Activated CD4-positive, alpha-beta memory T cell treated with anti-CD3 and anti-CD28 coated beads for 36 hours (primary cell): ENCODE data around the gene CCDC152. TPM values are rescaled to one million over a fixed set of nuclear protein-coding genes. Genes with fewer than 3 reads are reported as not detected.

ENCODE experiments used
- CTCF ChIA-PET: fragments of 350-600 bp; sonication (Branson Sonifier 250); formaldehyde crosslinking; loops from one replicate; lab custom pipeline; 2021; ENCODE audit warnings: antibody characterized with exemption, inconsistent platforms; lab: Charles Lee
- POLR2A ChIA-PET: fragments of 350-600 bp; sonication (Branson Sonifier 250); formaldehyde crosslinking; loops from one replicate; lab custom pipeline; 2021; ENCODE audit warnings: antibody characterized with exemption; lab: Charles Lee
- DNase-seq: peaks from one replicate; pipeline ENCODE4 v3.0.0-alpha.2; 2020
- H3K27ac Mint-ChIP-seq: one replicate; pipeline ENCODE4 v1.8.0; 2021; ENCODE audit warnings: mixed read lengths
- H3K27me3 Mint-ChIP-seq: one replicate; pipeline ENCODE4 v1.8.0; 2021; ENCODE audit warnings: mixed read lengths
- H3K36me3 Mint-ChIP-seq: one replicate; pipeline ENCODE4 v1.8.0; 2021; ENCODE audit warnings: mixed read lengths
- H3K4me1 Mint-ChIP-seq: one replicate; pipeline ENCODE4 v1.8.0; 2021; ENCODE audit warnings: low read depth, mixed read lengths
- H3K4me3 Mint-ChIP-seq: one replicate; pipeline ENCODE4 v1.8.0; 2021; ENCODE audit warnings: mild to moderate bottlenecking, mixed read lengths
- H3K9me3 Mint-ChIP-seq: one replicate; pipeline ENCODE4 v1.8.0; 2021; ENCODE audit warnings: mixed read lengths
- intact Hi-C: fragments of 100-400 bp; cut with micrococcal nuclease; formaldehyde crosslinking; loops from one replicate; pipeline ENCODE4 v1.15.1; 2023
- total RNA-seq, 2 experiments: library from RNA; stranded (reverse); gene quantifications; one replicate each; pipeline ENCODE4 v1.2.3, GENCODE V29; 2021

Gene CCDC152
- total RNA-seq, 2 experiments from 2014 or later = 6.2 to 6.7 TPM

- Mint-ChIP-seq H3K36me3 (no peaks in the 10 kb centered on the region), H3K27ac (no peak overlapping the region), H3K4me1 (peaks cover 7% of the 10 kb centered on the region), H3K9me3 (no peaks in the 10 kb centered on the region), H3K4me3 (no peak overlapping the region), H3K27me3 (no peaks in the 10 kb centered on the region)
- DNase-seq = no peak
- CTCF ChIA-PET = interaction anchor here (0.8 to 1.9 kb wide), 3 partner anchors 15 to 168 kb away, joined by 3 to 6 read pairs (median 3); no protein-coding TSS in a partner anchor
- intact Hi-C loops = loop anchor here (10.0 kb wide), 1 partner anchor 314 kb away; no protein-coding TSS in a partner anchor
- POLR2A ChIA-PET = no interaction called here
Measured at GRCh38 chr5:42751044-42751443, 5.6 kb upstream of the CCDC152 start.

DNA sequence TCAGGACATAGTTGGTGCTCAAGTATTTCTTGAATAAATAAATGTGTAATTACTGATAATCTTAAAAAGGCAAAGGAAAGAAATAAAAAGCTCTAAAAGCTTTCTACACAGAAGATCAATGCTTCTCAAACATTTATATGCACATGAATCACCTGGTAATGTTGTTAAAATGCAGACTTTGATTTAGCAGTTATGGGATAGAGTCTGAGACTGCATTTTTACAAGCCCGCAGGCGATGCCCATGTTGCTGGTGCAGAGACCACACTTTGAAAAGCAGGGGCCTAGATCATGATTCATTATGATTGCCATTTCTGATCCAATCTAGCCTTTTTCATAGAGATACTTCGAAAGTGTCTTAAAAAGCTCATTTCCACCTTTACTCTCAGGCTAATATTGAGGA is 3.5 kb upstream of the CCDC152 start:
- no peaks in the 10 kb centered on the region for H3K36me3 Mint-ChIP-seq
- POLR2A ChIA-PET = no interaction called here
- DNase-seq = no peak
- CTCF ChIA-PET = interaction anchor here (0.6 kb wide), 1 partner anchor 828 kb away, joined by 3 read pairs; no protein-coding TSS in a partner anchor
- peaks cover 13% of the 10 kb centered on the region for H3K4me1 Mint-ChIP-seq
- H3K4me3 Mint-ChIP-seq = no peak overlapping the region
- peaks cover 3% of the 10 kb centered on the region for H3K27me3 Mint-ChIP-seq
- H3K27ac Mint-ChIP-seq = no peak overlapping the region
- intact Hi-C loops = loop anchor here (10.0 kb wide), 1 partner anchor 312 kb away; no protein-coding TSS in a partner anchor
- no peaks in the 10 kb centered on the region for H3K9me3 Mint-ChIP-seq

- peaks cover 8% of the 10 kb centered on the region for H3K4me1 Mint-ChIP-seq
- peaks cover 11% of the 10 kb centered on the region for H3K27me3 Mint-ChIP-seq
- CTCF ChIA-PET = no interaction called here
- no peak for DNase-seq
- no peaks in the 10 kb centered on the region for H3K36me3 Mint-ChIP-seq
- POLR2A ChIA-PET = no interaction called here
- H3K27ac Mint-ChIP-seq = no peak overlapping the region
- H3K9me3 Mint-ChIP-seq = no peaks in the 10 kb centered on the region
- intact Hi-C loops = loop anchor here (10.0 kb wide), 1 partner anchor 305 kb away; no protein-coding TSS in a partner anchor
- no peak overlapping the region for H3K4me3 Mint-ChIP-seq
Measured at GRCh38 chr5:42759456-42759855, 2.8 kb downstream of the CCDC152 start.

- Mint-ChIP-seq H3K4me1 (peaks cover 8% of the 10 kb centered on the region), H3K4me3 (no peak overlapping the region), H3K9me3 (no peaks in the 10 kb centered on the region), H3K27me3 (peaks cover 11% of the 10 kb centered on the region), H3K27ac (no peak overlapping the region), H3K36me3 (no peaks in the 10 kb centered on the region)
- POLR2A ChIA-PET = no interaction called here
- intact Hi-C loops = loop anchor here (10.0 kb wide), 1 partner anchor 124 kb away; no protein-coding TSS in a partner anchor
- DNase-seq = no peak
- CTCF ChIA-PET = no interaction called here
Measured at GRCh38 chr5:42760426-42760825, 3.8 kb downstream of the CCDC152 start.

GRCh38 chr5:42761791-42762190 is 5.2 kb downstream of the CCDC152 start:
- DNase-seq = no peak
- intact Hi-C loops = loop anchor here (10.0 kb wide), 1 partner anchor 123 kb away; no protein-coding TSS in a partner anchor
- Mint-ChIP-seq H3K4me3 (no peak overlapping the region), H3K27ac (no peak overlapping the region), H3K36me3 (no peaks in the 10 kb centered on the region), H3K27me3 (peaks cover 8% of the 10 kb centered on the region), H3K9me3 (no peaks in the 10 kb centered on the region), H3K4me1 (peaks cover 8% of the 10 kb centered on the region)
- ChIA-PET POLR2A (no interaction called here), CTCF (no interaction called here)

DNA sequence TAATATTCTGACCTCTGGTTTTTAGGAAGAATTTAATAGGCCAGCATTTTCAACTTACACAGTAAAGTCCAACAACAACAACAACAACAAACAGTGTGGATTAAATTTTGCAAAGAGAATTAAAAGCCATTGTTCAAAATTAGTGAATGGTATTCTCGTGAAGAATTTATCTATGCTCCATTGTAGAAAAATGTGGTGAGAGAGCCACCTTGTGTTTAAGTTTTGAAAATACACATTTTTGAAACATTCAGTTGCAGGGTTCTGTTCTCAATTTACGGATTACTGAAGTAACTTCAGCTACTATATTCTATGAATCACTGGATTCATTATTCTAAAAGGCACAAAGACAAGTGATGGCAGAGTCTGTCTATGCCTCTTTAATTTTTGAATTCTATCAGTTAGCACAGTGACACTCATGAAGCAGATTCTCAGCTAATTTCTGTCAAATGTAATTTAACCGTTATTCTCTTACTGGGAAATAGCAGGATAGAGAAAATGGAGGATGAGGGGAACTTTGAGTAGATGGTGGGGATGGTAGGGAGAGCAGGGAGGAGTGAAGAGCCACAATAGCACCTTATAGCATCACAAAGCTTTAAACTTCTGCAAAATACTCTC is 11.0 kb downstream of the CCDC152 start:
- intact Hi-C loops = loop anchor here (2.0 to 10.0 kb wide), 2 partner anchors 117 to 185 kb away; no protein-coding TSS in a partner anchor
- no peak for DNase-seq
- Mint-ChIP-seq H3K27ac (no peak overlapping the region), H3K9me3 (no peaks in the 10 kb centered on the region), H3K4me1 (no peaks in the 10 kb centered on the region), H3K27me3 (peaks cover 5% of the 10 kb centered on the region), H3K4me3 (no peak overlapping the region), H3K36me3 (peaks cover 5% of the 10 kb centered on the region)
- POLR2A ChIA-PET = no interaction called here
- CTCF ChIA-PET = interaction anchor here (0.6 to 1.8 kb wide), 21 partner anchors 10 to 911 kb away, joined by 3 to 15 read pairs (median 4); partner anchors contain the start of genes CCDC152 and GHR

- Mint-ChIP-seq H3K27ac (no peak overlapping the region), H3K36me3 (peaks cover 5% of the 10 kb centered on the region), H3K4me1 (no peaks in the 10 kb centered on the region), H3K9me3 (no peaks in the 10 kb centered on the region), H3K27me3 (peaks cover 7% of the 10 kb centered on the region), H3K4me3 (no peak overlapping the region)
- DNase-seq = no peak
- ChIA-PET CTCF (interaction anchor here (0.7 to 1.8 kb wide), 17 partner anchors 9 to 912 kb away, joined by 3 to 15 read pairs (median 5); partner anchors contain the start of genes CCDC152 and GHR), POLR2A (no interaction called here)
- intact Hi-C loops = loop anchor here (10.0 kb wide), 1 partner anchor 117 kb away; no protein-coding TSS in a partner anchor
Measured at GRCh38 chr5:42768106-42768504, 11.5 kb downstream of the CCDC152 start.

DNA sequence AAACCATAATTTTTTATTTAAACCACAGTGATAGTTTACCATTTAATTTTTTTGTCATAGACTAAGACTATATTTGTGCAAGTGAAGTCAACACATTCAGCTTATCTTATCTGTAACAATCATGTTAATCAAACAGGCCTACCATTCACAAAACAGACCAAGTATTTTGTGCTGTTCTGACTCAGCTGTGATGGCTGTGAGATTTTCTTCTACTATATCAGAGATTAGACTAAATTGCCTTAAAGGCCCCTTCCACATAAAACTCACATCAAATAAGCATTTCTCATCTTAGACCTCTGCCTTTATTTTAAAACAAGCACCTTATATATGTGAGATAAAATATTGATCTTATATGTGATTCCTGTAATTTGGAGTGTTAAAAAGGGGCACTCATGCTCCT is 13.4 kb downstream of the CCDC152 start:
- CTCF ChIA-PET = interaction anchor here (1.2 kb wide), 1 partner anchor 25 kb away, joined by 4 read pairs; no protein-coding TSS in a partner anchor
- POLR2A ChIA-PET = no interaction called here
- no peaks in the 10 kb centered on the region for H3K9me3 Mint-ChIP-seq

GRCh38 chr5:42772265-42772993 is 15.8 kb downstream of the CCDC152 start:
- no peaks in the 10 kb centered on the region for H3K9me3 Mint-ChIP-seq
- DNase-seq = no peak
- POLR2A ChIA-PET = no interaction called here
- H3K27me3 Mint-ChIP-seq = peaks cover 7% of the 10 kb centered on the region
- H3K27ac Mint-ChIP-seq = no peak overlapping the region
- CTCF ChIA-PET = interaction anchor here (0.6 kb wide), 1 partner anchor 715 kb away, joined by 3 read pairs; no protein-coding TSS in a partner anchor
- H3K36me3 Mint-ChIP-seq = peaks cover 5% of the 10 kb centered on the region
- no peak overlapping the region for H3K4me3 Mint-ChIP-seq
- intact Hi-C loops = no loop called here
- no peaks in the 10 kb centered on the region for H3K4me1 Mint-ChIP-seq

More for the DNA sequence above, 13.4 kb downstream of the CCDC152 start:
- H3K27me3 Mint-ChIP-seq = peaks cover 7% of the 10 kb centered on the region
- no peaks in the 10 kb centered on the region for H3K4me1 Mint-ChIP-seq
- no peak overlapping the region for H3K4me3 Mint-ChIP-seq
- intact Hi-C loops = no loop called here
- no peak overlapping the region for H3K27ac Mint-ChIP-seq
- DNase-seq = no peak
- H3K36me3 Mint-ChIP-seq = peaks cover 5% of the 10 kb centered on the region

DNA sequence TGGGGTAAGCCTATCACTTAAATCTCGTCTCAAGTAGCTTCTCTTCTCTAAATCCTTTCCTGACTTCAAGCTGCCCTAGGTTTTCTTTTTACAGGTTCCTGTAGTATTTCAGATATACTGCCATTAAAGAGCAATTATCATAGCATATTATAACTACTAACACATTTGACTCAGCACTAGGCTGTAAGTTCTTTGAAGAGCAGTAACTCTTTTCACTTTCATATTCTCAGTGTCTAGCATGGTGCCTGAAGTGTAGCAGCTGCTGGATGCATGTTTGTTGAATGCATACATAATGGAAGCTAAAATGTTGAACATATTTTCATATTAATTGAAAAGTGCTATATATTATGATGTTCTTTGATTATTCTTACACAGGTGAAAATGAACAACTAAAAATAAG is 22.5 kb downstream of the CCDC152 start:
- Mint-ChIP-seq H3K9me3 (no peaks in the 10 kb centered on the region), H3K27me3 (no peaks in the 10 kb centered on the region), H3K36me3 (no peaks in the 10 kb centered on the region), H3K4me1 (peaks cover 6% of the 10 kb centered on the region), H3K27ac (no peak overlapping the region), H3K4me3 (no peak overlapping the region)
- intact Hi-C loops = no loop called here
- POLR2A ChIA-PET = no interaction called here
- DNase-seq = no peak
- CTCF ChIA-PET = no interaction called here

DNA sequence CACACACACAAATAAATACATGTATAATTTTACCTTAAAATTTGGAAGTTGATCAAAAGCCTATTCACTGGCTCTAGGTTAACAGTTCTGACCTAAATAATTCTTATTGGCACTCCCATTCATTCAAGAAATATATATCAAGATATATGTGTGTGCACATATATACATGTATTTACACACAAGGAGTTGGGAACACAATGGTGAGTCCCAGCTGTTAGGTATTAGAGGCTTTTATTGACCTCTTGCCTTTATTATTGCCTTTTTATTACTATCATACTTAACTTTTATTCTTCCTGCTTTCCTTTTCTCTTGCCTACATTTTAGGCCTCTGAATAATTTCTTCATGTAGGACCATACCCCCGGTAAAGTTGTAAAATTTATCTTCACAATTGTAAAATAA is 25.0 kb downstream of the CCDC152 start:
- peaks cover 16% of the 10 kb centered on the region for H3K9me3 Mint-ChIP-seq
- no peaks in the 10 kb centered on the region for H3K27me3 Mint-ChIP-seq
- H3K4me3 Mint-ChIP-seq = no peak overlapping the region
- intact Hi-C loops = no loop called here
- H3K27ac Mint-ChIP-seq = no peak overlapping the region
- CTCF ChIA-PET = no interaction called here
- H3K36me3 Mint-ChIP-seq = peaks cover 6% of the 10 kb centered on the region
- POLR2A ChIA-PET = no interaction called here
- peaks cover 6% of the 10 kb centered on the region for H3K4me1 Mint-ChIP-seq
- no peak for DNase-seq

- DNase-seq = no peak
- ChIA-PET CTCF (no interaction called here), POLR2A (no interaction called here)
- H3K9me3 Mint-ChIP-seq = peaks cover 33% of the 10 kb centered on the region
- peaks cover 13% of the 10 kb centered on the region for H3K36me3 Mint-ChIP-seq
- no peaks in the 10 kb centered on the region for H3K27me3 Mint-ChIP-seq
- H3K4me1 Mint-ChIP-seq = no peaks in the 10 kb centered on the region
- H3K27ac Mint-ChIP-seq = no peak overlapping the region
- no peak overlapping the region for H3K4me3 Mint-ChIP-seq
- intact Hi-C loops = no loop called here
Measured at GRCh38 chr5:42784132-42784531, 27.5 kb downstream of the CCDC152 start.
